Neural crest cell (in vitro differentiated cells): ENCODE measurements around the gene GALNTL6. TPM values are rescaled to one million over a fixed set of nuclear protein-coding genes. Genes with fewer than 3 reads are reported as not detected.
A peak's percentile ranks its signal among the peaks of the same experiment; 100 is the strongest.

Experiments
- DNase-seq: peaks from one replicate; pipeline ENCODE4 v3.0.0; 2021; ENCODE audit warnings: low read depth, mixed read lengths, low spot score
- H3K27ac Mint-ChIP-seq: one replicate; pipeline ENCODE4 v1.8.0; 2021; ENCODE audit warnings: mild to moderate bottlenecking, mixed read lengths; ENCODE audit not compliant: unreplicated experiment
- H3K27me3 Mint-ChIP-seq: 2 replicates; pipeline ENCODE4 v1.8.0; 2021; ENCODE audit warnings: low read depth, mild to moderate bottlenecking, mixed read lengths
- H3K36me3 Mint-ChIP-seq: 2 replicates; pipeline ENCODE4 v1.8.0; 2021; ENCODE audit warnings: low read depth, mild to moderate bottlenecking, mixed read lengths
- H3K4me1 Mint-ChIP-seq: 2 replicates; pipeline ENCODE4 v1.8.0; 2021; ENCODE audit warnings: mixed read lengths
- H3K4me3 Mint-ChIP-seq: one replicate; pipeline ENCODE4 v1.8.0; 2021; ENCODE audit warnings: mild to moderate bottlenecking, mixed read lengths
- H3K9me3 Mint-ChIP-seq: 2 replicates; pipeline ENCODE4 v1.8.0; 2021; ENCODE audit warnings: mixed read lengths
- total RNA-seq: library from RNA; stranded (reverse); gene quantifications from 2 replicates; pipeline ENCODE4 v1.2.1, GENCODE V29; 2021
- TF ChIP-seq, protein P1 (sequence below): fragments of 200-600 bp; sonication (generic); conservative IDR thresholded peaks from 2 replicates; pipeline ENCODE4 v1.5.0; 2021; ENCODE audit warnings: antibody characterized with exemption, mild to moderate bottlenecking

GALNTL6 gene
- total RNA-seq, 1 donor from 2014 or later, result 0.07 TPM

DNA sequence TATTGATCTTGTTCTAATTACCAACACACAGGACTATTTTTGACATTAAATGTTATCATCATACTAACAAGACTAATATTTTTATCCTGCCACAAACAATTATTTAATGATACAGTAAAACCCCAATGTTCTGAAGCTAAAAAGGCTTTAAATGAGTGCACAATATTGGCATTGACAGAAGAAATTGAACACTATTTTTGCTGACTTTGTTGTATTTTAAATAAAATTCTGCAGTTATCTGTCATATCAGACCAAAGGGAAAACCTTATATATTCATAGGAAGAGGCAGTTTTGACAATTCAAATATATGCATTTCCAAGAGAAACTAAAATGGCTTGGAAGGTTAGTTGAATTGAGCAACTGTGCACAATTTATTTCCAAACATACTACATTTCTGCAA, 957.6 kb downstream of the GALNTL6 start:
- Mint-ChIP-seq H3K4me1 (no peaks in the 10 kb centered on the region), H3K27ac (no peak overlapping the region), H3K9me3 (peaks cover 2% of the 10 kb centered on the region), H3K36me3 (no peaks in the 10 kb centered on the region), H3K27me3 (no peaks in the 10 kb centered on the region), H3K4me3 (no peak overlapping the region)
- TF ChIP-seq, protein P1, sequence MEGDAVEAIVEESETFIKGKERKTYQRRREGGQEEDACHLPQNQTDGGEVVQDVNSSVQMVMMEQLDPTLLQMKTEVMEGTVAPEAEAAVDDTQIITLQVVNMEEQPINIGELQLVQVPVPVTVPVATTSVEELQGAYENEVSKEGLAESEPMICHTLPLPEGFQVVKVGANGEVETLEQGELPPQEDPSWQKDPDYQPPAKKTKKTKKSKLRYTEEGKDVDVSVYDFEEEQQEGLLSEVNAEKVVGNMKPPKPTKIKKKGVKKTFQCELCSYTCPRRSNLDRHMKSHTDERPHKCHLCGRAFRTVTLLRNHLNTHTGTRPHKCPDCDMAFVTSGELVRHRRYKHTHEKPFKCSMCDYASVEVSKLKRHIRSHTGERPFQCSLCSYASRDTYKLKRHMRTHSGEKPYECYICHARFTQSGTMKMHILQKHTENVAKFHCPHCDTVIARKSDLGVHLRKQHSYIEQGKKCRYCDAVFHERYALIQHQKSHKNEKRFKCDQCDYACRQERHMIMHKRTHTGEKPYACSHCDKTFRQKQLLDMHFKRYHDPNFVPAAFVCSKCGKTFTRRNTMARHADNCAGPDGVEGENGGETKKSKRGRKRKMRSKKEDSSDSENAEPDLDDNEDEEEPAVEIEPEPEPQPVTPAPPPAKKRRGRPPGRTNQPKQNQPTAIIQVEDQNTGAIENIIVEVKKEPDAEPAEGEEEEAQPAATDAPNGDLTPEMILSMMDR, result no peak
- no peak for DNase-seq

DNA sequence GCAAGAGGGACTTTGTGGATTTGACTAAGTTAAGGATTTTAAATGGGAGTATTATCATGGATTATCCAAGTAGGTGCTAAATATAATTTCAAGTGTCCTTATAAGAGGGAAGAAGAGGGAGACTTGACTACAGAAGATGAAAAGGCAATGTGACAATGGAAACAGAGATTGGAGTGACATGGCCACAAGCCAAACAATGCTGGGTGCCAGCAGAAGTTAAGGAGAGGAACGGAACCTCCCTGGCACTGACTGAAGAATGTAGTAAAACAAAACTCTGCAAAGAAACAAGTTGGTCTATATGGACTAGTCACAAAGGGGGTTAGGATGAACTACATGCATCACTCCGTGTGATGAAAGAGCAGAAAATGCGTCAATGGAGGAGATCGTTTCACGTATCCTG, 959.6 kb downstream of the GALNTL6 start:
- peaks cover 2% of the 10 kb centered on the region for H3K9me3 Mint-ChIP-seq
- DNase-seq, result no peak

GRCh38 chr4:172776203-172776861, 963.1 kb downstream of the GALNTL6 start:
- no peaks in the 10 kb centered on the region for H3K36me3 Mint-ChIP-seq
- no peaks in the 10 kb centered on the region for H3K4me1 Mint-ChIP-seq
- no peaks in the 10 kb centered on the region for H3K27me3 Mint-ChIP-seq
- no peak for DNase-seq
- H3K4me3 Mint-ChIP-seq, result no peak overlapping the region
- TF ChIP-seq, protein P1, result no peak
- no peak overlapping the region for H3K27ac Mint-ChIP-seq
- H3K9me3 Mint-ChIP-seq, result no peaks in the 10 kb centered on the region

More for the DNA sequence above, 959.6 kb downstream of the GALNTL6 start:
- H3K27ac Mint-ChIP-seq, result no peak overlapping the region
- no peaks in the 10 kb centered on the region for H3K4me1 Mint-ChIP-seq
- H3K27me3 Mint-ChIP-seq, result no peaks in the 10 kb centered on the region
- no peaks in the 10 kb centered on the region for H3K36me3 Mint-ChIP-seq
- H3K4me3 Mint-ChIP-seq, result no peak overlapping the region
- TF ChIP-seq, protein P1, result no peak

DNA sequence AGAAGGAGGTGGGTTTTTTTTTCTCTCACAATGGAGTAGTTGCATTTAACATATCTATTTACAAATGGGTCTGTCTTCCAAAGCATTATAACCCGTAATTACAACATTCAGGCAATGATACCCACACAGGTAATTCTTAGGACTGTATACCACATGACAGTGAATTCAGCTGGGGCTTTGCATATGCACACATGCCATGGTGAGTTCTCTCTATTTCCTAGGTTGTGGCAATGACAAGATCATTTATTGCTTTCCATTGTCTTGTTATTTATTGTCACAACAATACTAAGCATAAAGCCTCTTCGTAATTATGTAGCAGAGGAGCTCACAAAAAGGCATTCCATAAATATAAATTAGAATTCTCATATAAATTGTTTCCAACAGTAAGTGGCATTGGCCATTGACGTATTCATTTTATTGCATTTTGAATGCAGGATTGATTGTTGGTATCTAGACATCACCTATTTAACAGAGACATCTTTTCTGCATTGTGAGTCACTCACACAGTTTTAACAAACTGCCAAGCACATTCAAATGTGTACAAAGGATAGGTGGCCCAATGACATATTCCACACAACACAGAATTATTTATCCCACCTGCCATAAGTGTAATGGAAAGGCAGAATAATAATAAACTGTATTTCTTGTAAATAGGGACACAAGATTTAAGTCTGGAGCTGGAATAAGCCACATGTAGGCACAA, 964.7 kb downstream of the GALNTL6 start:
- Mint-ChIP-seq H3K36me3 (no peaks in the 10 kb centered on the region), H3K9me3 (no peaks in the 10 kb centered on the region), H3K4me3 (no peak overlapping the region), H3K27me3 (no peaks in the 10 kb centered on the region), H3K27ac (no peak overlapping the region), H3K4me1 (no peaks in the 10 kb centered on the region)
- TF ChIP-seq, protein P1, result no peak
- DNase-seq, result no peak

- Mint-ChIP-seq H3K4me3 (no peak overlapping the region), H3K9me3 (no peaks in the 10 kb centered on the region), H3K27ac (peak overlapping the region; percentile 0), H3K36me3 (no peaks in the 10 kb centered on the region), H3K4me1 (no peaks in the 10 kb centered on the region), H3K27me3 (no peaks in the 10 kb centered on the region)
- TF ChIP-seq, protein P1, result no peak
- no peak for DNase-seq
Measured at GRCh38 chr4:172778583-172778982, 965.4 kb downstream of the GALNTL6 start.
